Epithelial cell of umbilical artery (primary cell): ENCODE results near the gene IRAG1. TPM values are rescaled to one million over a fixed set of nuclear protein-coding genes. Genes with fewer than 3 reads are reported as not detected.

Experiments used
- total RNA-seq: library from RNA; depleted of rRNA; stranded (reverse); fragments of >200 nt; gene quantifications from 2 replicates; pipeline ENCODE4 v1.2.3, GENCODE V29; 2014

Gene IRAG1, protein sequence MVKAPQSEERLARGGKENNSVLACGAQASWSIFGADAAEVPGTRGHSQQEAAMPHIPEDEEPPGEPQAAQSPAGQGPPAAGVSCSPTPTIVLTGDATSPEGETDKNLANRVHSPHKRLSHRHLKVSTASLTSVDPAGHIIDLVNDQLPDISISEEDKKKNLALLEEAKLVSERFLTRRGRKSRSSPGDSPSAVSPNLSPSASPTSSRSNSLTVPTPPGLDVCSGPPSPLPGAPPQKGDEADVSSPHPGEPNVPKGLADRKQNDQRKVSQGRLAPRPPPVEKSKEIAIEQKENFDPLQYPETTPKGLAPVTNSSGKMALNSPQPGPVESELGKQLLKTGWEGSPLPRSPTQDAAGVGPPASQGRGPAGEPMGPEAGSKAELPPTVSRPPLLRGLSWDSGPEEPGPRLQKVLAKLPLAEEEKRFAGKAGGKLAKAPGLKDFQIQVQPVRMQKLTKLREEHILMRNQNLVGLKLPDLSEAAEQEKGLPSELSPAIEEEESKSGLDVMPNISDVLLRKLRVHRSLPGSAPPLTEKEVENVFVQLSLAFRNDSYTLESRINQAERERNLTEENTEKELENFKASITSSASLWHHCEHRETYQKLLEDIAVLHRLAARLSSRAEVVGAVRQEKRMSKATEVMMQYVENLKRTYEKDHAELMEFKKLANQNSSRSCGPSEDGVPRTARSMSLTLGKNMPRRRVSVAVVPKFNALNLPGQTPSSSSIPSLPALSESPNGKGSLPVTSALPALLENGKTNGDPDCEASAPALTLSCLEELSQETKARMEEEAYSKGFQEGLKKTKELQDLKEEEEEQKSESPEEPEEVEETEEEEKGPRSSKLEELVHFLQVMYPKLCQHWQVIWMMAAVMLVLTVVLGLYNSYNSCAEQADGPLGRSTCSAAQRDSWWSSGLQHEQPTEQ
- total RNA-seq, result under 0.01 and 0.46 TPM in 2 replicates

DNA sequence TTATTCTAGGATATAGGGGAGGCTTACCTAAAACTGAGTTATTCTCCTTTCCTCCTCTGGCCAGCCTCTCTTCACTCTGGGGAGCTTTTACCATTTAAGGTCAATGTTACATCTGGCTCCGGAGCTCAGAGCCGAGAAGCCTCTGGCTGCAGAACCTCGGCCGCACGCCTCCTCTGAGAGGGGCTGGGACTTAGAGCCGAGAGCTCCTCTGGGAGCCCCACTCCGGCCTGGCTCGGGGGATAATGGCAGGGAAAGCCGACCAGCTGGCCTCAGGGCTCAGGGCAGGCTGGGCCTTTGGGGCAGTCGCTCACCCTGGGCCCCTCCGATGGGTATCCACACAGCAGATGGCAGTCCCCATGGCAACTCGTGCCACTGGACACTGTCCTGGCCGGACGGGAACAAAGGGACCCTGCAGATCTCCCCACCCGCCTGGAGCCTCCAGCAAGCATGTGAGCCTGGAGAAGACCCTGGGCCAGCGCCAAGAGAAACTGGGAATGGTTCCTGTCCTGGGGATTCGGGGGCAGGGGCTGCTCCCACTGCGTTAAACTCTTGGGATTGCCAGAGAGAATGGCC lies at the start of gene IRAG1:
Gene IRAG1, minus strand, starts transcription at position 247 of the 573 bp plus-strand sequence. Its CDS starts 153 bp downstream, at position 94.

Other genes with a start within 250 kb of the IRAG1 start
- 0.46 and 0.97 TPM in 2 replicates for gene AMPD3, start 238.5 kb downstream of the IRAG1 start, total RNA-seq
- gene RNF141, start 152.6 kb downstream of the IRAG1 start, total RNA-seq, result 27.0 and 34.8 TPM in 2 replicates
- gene LYVE1, start 125.1 kb downstream of the IRAG1 start, total RNA-seq, result 0.32 and 1.7 TPM in 2 replicates
- 24.4 and 30.2 TPM in 2 replicates for gene CTR9, start 57.5 kb upstream of the IRAG1 start, total RNA-seq
- gene EIF4G2, start 115.2 kb upstream of the IRAG1 start, total RNA-seq, result 650 and 675 TPM in 2 replicates
- gene ZBED5, start 164.3 kb upstream of the IRAG1 start, total RNA-seq, result 14.9 and 18.5 TPM in 2 replicates